H9 (cell line): ENCODE results near the gene TCERG1L. TPM values are rescaled to one million over a fixed set of nuclear protein-coding genes. Genes with fewer than 3 reads are reported as not detected.

Source experiments
- DNase-seq: peaks from one replicate; pipeline ENCODE4 v3.0.0-alpha.2; 2017
- H2AFZ ChIP-seq: one replicate; pipeline ENCODE4 v1.6.1; 2013; ENCODE audit warnings: mild to moderate bottlenecking, low read length, control low read depth, moderate library complexity
- H2AK5ac ChIP-seq: 2 replicates; pipeline ENCODE4 v1.6.1; 2013; ENCODE audit warnings: low read length, control low read depth, mixed read lengths; ENCODE audit not compliant: insufficient read length
- H2BK120ac ChIP-seq: one replicate; pipeline ENCODE4 v1.6.1; 2013; ENCODE audit warnings: low read depth, mild to moderate bottlenecking, low read length, control low read depth, inconsistent platforms; ENCODE audit not compliant: poor library complexity, severe bottlenecking
- H2BK12ac ChIP-seq: 2 replicates; pipeline ENCODE4 v1.6.1; 2013; ENCODE audit warnings: low read length, control low read depth, mixed read lengths, low read depth; ENCODE audit not compliant: insufficient read length
- H2BK15ac ChIP-seq: 2 replicates; pipeline ENCODE4 v1.6.1; 2013; ENCODE audit warnings: low read depth, low read length, control low read depth
- H2BK20ac ChIP-seq: one replicate; pipeline ENCODE4 v1.6.1; 2013; ENCODE audit warnings: low read depth, mild to moderate bottlenecking, low read length, control low read depth, inconsistent platforms; ENCODE audit not compliant: poor library complexity, severe bottlenecking
- H2BK5ac ChIP-seq: 2 replicates; pipeline ENCODE4 v1.6.1; 2013; ENCODE audit warnings: low read length, control low read depth, mixed read lengths; ENCODE audit not compliant: insufficient read length
- H3K14ac ChIP-seq: 2 replicates; pipeline ENCODE4 v1.6.1; 2013; ENCODE audit warnings: low read length, control low read depth; ENCODE audit not compliant: insufficient read depth
- H3K18ac ChIP-seq: 2 replicates; pipeline ENCODE4 v1.6.1; 2013; ENCODE audit warnings: low read depth, mild to moderate bottlenecking, mixed read lengths, low read length, control low read depth; ENCODE audit not compliant: insufficient read length
- H3K23ac ChIP-seq: 2 replicates; pipeline ENCODE4 v1.6.1; 2013; ENCODE audit warnings: low read length, control low read depth, mixed read lengths, low read depth; ENCODE audit not compliant: insufficient read length
- H3K23me2 ChIP-seq: 2 replicates; pipeline ENCODE4 v1.6.1; 2013; ENCODE audit warnings: low read depth, mild to moderate bottlenecking, mixed read lengths, low read length, control low read depth; ENCODE audit not compliant: insufficient read length, poor library complexity, severe bottlenecking
- H3K27ac ChIP-seq: 2 replicates; pipeline ENCODE4 v1.5.1; 2013; ENCODE audit warnings: low read length, control low read depth, mixed read lengths, low read depth; ENCODE audit not compliant: insufficient read length
- H3K27me3 ChIP-seq: 2 replicates; pipeline ENCODE4 v1.6.1; 2013; ENCODE audit warnings: low read length, control low read depth, inconsistent platforms; ENCODE audit not compliant: insufficient read depth
- H3K4ac ChIP-seq: 2 replicates; pipeline ENCODE4 v1.6.1; 2013; ENCODE audit warnings: low read depth, mild to moderate bottlenecking, control low read depth, inconsistent platforms, low read length, moderate library complexity
- H3K4me1 ChIP-seq: 2 replicates; pipeline ENCODE4 v1.6.1; 2013; ENCODE audit warnings: low read length, control low read depth, inconsistent platforms; ENCODE audit not compliant: insufficient read depth
- H3K4me2 ChIP-seq: 2 replicates; pipeline ENCODE4 v1.6.1; 2013; ENCODE audit warnings: low read length, control low read depth, mixed read lengths; ENCODE audit not compliant: insufficient read length, insufficient read depth
- H3K56ac ChIP-seq: 2 replicates; pipeline ENCODE4 v1.6.1; 2013; ENCODE audit warnings: low read depth, mild to moderate bottlenecking, mixed read lengths, low read length, control low read depth; ENCODE audit not compliant: insufficient read length
- H3K79me1 ChIP-seq: 2 replicates; pipeline ENCODE4 v1.6.1; 2013; ENCODE audit warnings: low read depth, mild to moderate bottlenecking, moderate library complexity, low read length, control low read depth, inconsistent platforms; ENCODE audit not compliant: insufficient read depth, poor library complexity, severe bottlenecking
- H3K79me2 ChIP-seq: 2 replicates; pipeline ENCODE4 v1.6.1; 2013; ENCODE audit warnings: low read length, control low read depth, inconsistent platforms; ENCODE audit not compliant: insufficient read depth
- H3K9ac ChIP-seq: 2 replicates; pipeline ENCODE4 v1.6.1; 2013; ENCODE audit warnings: low read length, control low read depth, mixed read lengths; ENCODE audit not compliant: insufficient read length; ENCODE audit errors: extremely low read depth
- H3K9me3 ChIP-seq: one replicate; pipeline ENCODE4 v1.6.1; 2013; ENCODE audit warnings: low read depth, low read length, inconsistent platforms; ENCODE audit not compliant: control insufficient read depth
- H3T11ph ChIP-seq: one replicate; pipeline ENCODE4 v1.6.1; 2013; ENCODE audit warnings: mild to moderate bottlenecking, low read length, control low read depth, inconsistent platforms
- H4K20me1 ChIP-seq: one replicate; pipeline ENCODE4 v1.6.1; 2013; ENCODE audit not compliant: control insufficient read depth, insufficient read length, insufficient read depth
- H4K5ac ChIP-seq: 2 replicates; pipeline ENCODE4 v1.6.1; 2013; ENCODE audit warnings: low read depth, mild to moderate bottlenecking, mixed read lengths, low read length, control low read depth; ENCODE audit not compliant: insufficient read length
- H4K8ac ChIP-seq: replicated peaks from 2 replicates; pipeline ENCODE4 v1.6.1; 2013; ENCODE audit warnings: low read length, control low read depth, mixed read lengths, low read depth; ENCODE audit not compliant: insufficient read length
- H4K91ac ChIP-seq: 2 replicates; pipeline ENCODE4 v1.6.1; 2013; ENCODE audit warnings: low read depth, mild to moderate bottlenecking, moderate library complexity, mixed read lengths, low read length, control low read depth; ENCODE audit not compliant: insufficient read length
- H3K27ac Mint-ChIP-seq, 3 experiments: 2 replicates in 2 of 3; 3 replicates in 1 of 3; pipeline ENCODE4 v1.8.0; 2020 to 2021; ENCODE audit warnings: mixed read lengths in 3 of 3, mild to moderate bottlenecking in 1 of 3, moderate library complexity in 1 of 3
- H3K27me3 Mint-ChIP-seq: 2 replicates; pipeline ENCODE4 v1.8.0; 2021; ENCODE audit warnings: low read depth, mild to moderate bottlenecking, moderate library complexity, mixed read lengths
- H3K36me3 Mint-ChIP-seq, 3 experiments: 2 replicates in 2 of 3; 3 replicates in 1 of 3; pipeline ENCODE4 v1.8.0; 2020 to 2021; ENCODE audit warnings: low read depth in 3 of 3, mixed read lengths in 3 of 3; ENCODE audit not compliant: insufficient read depth in 1 of 3
- H3K4me1 Mint-ChIP-seq, 2 experiments: 2 replicates each; pipeline ENCODE4 v1.8.0; 2020; ENCODE audit warnings: mixed read lengths in 2 of 2
- H3K4me3 Mint-ChIP-seq, 2 experiments: 2 replicates in 1 of 2; 3 replicates in 1 of 2; pipeline ENCODE4 v1.8.0; 2020 to 2021; ENCODE audit warnings: mild to moderate bottlenecking in 2 of 2, mixed read lengths in 2 of 2, moderate library complexity in 1 of 2
- H3K9me3 Mint-ChIP-seq, 2 experiments: 2 replicates in 1 of 2; 3 replicates in 1 of 2; pipeline ENCODE4 v1.8.0; 2020; ENCODE audit warnings: mild to moderate bottlenecking in 2 of 2, mixed read lengths in 2 of 2, moderate library complexity in 1 of 2
- WGBS: extraction: QIAGEN DNeasy Blood & Tissue Kit; methylation state at CpG from one replicate; pipeline ENCODE4 v1.1.7; 2013; ENCODE audit warnings: missing lambda C conversion rate, low lambda C conversion rate, mixed read lengths; ENCODE audit not compliant: insufficient read length; ENCODE audit errors: extremely low coverage; 5-methylcytosine and 5-hydroxymethylcytosine counted together
- total RNA-seq: library from RNA; stranded (reverse); gene quantifications from 2 replicates; pipeline ENCODE4 v1.2.1, GENCODE V29; 2021
- TF ChIP-seq, protein P1 (sequence below): fragments of 200-600 bp; sonication (generic); conservative IDR thresholded peaks from 3 replicates; pipeline ENCODE4 v1.8.0; 2021; ENCODE audit warnings: antibody characterized with exemption, mild to moderate bottlenecking

Gene TCERG1L
- total RNA-seq, 1 experiment from 2014 or later = 3.3 TPM

DNA sequence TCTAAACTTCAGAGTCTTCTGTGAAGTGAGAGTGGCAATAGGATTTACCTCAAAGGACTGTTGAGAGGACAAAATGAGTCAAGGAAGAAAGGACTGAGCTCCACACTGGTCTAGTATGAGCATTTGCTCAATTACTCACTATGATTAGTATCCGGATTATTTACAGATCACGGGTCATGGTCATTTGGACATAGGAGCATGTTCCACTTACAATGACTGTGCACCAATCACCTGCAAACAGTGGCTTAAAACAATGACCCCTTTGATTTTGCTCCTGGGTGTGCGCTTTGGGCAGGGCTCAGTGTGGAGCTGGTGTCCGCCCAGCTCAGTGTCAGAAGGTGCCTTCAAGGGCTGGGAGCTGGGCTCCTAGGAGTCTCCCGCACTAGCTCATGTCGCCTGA, 225.4 kb downstream of the TCERG1L start:
- Histone ChIP-seq H3K23me2 (no peaks in the 10 kb centered on the region), H4K20me1 (no peaks in the 10 kb centered on the region), H3K27ac (no peak overlapping the region), H2AFZ (no peak overlapping the region), H2BK120ac (no peak overlapping the region), H3K23ac (no peak overlapping the region), H3K14ac (no peak overlapping the region), H2BK5ac (no peak overlapping the region), H2BK12ac (no peak overlapping the region), H4K8ac (no peak overlapping the region), H3K4me1 (no peaks in the 10 kb centered on the region), H2AK5ac (no peak overlapping the region), H3K79me2 (no peaks in the 10 kb centered on the region), H4K91ac (no peak overlapping the region), H2BK15ac (no peak overlapping the region), H3K4ac (no peak overlapping the region), H3K27me3 (no peaks in the 10 kb centered on the region; the same call in 1 of the 2 replicates), H3K18ac (no peak overlapping the region), H3K56ac (no peak overlapping the region), H3K9ac (no peak overlapping the region), H3K9me3 (no peaks in the 10 kb centered on the region), H3K79me1 (no peaks in the 10 kb centered on the region), H3T11ph (no peak overlapping the region), H2BK20ac (no peak overlapping the region), H3K4me2 (no peak overlapping the region), H4K5ac (no peak overlapping the region)
- no peak overlapping the region for H3K27ac Mint-ChIP-seq
- H3K27me3 Mint-ChIP-seq = peaks cover 4% of the 10 kb centered on the region; the same call in 1 of the 2 replicates
- H3K9me3 Mint-ChIP-seq = peaks cover 2% of the 10 kb centered on the region in 2 experiments; a peak in 1 of 5 replicates
- no peak for DNase-seq
- H3K4me1 Mint-ChIP-seq = peaks cover 9% of the 10 kb centered on the region in 2 experiments
- H3K4me3 Mint-ChIP-seq = no peak overlapping the region
- peaks cover 0 to 2% (median 0%) of the 10 kb centered on the region in 3 experiments; a peak in 2 of 7 replicates for H3K36me3 Mint-ChIP-seq
- WGBS = no CpG with 5 or more reads among the region's 6 CpGs
- TF ChIP-seq, protein P1, sequence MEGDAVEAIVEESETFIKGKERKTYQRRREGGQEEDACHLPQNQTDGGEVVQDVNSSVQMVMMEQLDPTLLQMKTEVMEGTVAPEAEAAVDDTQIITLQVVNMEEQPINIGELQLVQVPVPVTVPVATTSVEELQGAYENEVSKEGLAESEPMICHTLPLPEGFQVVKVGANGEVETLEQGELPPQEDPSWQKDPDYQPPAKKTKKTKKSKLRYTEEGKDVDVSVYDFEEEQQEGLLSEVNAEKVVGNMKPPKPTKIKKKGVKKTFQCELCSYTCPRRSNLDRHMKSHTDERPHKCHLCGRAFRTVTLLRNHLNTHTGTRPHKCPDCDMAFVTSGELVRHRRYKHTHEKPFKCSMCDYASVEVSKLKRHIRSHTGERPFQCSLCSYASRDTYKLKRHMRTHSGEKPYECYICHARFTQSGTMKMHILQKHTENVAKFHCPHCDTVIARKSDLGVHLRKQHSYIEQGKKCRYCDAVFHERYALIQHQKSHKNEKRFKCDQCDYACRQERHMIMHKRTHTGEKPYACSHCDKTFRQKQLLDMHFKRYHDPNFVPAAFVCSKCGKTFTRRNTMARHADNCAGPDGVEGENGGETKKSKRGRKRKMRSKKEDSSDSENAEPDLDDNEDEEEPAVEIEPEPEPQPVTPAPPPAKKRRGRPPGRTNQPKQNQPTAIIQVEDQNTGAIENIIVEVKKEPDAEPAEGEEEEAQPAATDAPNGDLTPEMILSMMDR = no peak
